ENCODE results near the gene SMAD7.

DNA sequence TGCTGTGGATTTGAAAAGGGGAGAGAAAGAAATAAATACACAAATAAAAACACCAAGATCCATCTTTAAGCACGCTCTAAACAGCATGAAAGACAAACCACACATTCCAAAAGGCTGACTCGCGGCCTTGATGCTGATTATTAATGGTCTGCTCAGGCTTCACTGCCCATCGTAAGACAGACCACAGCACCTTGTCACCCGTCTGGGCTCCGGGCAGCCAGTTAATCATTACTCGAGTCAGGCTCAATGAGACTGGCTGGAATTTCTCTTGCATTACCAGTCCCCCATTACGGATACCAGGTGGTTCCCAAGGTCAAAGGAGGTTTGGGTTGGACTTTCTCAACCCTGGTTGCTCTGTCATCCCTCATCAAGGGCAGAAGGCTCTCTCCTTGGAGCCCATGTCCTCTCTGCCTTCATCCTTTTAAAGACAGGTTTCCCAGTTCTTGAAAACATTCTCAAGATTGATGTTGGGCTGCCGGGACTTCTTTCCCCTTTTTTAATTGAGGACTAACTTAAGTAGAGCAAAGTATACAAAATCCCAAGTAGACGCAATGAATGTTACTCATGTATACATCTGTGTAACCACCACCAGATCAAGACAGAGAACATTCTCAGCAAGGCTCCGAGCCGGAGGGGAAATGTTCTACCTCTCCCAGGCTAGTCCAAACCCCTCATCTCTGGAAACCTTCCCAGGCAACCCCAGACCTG, 8.1 kb downstream of the SMAD7 start:
- no peak for TF ChIP-seq POLR2A (IDR thresholded peaks at IDR 0.05)
- TF ChIP-seq, protein P1, sequence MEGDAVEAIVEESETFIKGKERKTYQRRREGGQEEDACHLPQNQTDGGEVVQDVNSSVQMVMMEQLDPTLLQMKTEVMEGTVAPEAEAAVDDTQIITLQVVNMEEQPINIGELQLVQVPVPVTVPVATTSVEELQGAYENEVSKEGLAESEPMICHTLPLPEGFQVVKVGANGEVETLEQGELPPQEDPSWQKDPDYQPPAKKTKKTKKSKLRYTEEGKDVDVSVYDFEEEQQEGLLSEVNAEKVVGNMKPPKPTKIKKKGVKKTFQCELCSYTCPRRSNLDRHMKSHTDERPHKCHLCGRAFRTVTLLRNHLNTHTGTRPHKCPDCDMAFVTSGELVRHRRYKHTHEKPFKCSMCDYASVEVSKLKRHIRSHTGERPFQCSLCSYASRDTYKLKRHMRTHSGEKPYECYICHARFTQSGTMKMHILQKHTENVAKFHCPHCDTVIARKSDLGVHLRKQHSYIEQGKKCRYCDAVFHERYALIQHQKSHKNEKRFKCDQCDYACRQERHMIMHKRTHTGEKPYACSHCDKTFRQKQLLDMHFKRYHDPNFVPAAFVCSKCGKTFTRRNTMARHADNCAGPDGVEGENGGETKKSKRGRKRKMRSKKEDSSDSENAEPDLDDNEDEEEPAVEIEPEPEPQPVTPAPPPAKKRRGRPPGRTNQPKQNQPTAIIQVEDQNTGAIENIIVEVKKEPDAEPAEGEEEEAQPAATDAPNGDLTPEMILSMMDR (IDR thresholded peaks at IDR 0.05), result no peak
